ENCODE measurements around the gene VSIG10L2. TPM values are rescaled to one million over a fixed set of nuclear protein-coding genes. Genes with fewer than 3 reads are reported as not detected.

The VSIG10L2 gene
- total and polyA plus RNA-seq, 8 donors = 0.03 to 0.21 (median 0.20) TPM; not detected in 5

DNA sequence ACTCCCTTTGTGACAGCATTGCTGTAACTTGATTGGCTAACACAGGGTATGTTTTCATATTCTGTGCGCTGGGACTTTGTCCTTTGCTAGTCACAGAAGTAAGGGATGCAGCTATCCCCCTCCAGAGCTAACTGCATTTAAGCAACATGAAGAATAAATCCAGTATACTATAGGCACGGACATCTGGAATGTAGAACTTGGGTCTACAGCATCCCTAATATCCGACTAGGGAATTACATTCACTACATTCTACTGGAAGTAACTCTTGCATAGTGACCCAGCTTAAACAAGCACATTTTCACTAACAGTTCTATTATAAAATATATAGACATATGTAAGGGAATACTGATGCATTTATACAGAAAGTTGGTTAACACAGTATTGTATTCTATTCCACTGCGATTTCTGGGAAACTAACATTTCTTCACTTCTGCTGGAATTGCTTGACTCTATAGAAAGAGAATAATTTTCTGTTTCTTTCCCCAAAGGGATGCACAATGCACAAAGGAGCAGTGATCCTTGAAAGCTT is 13.1 kb downstream of the VSIG10L2 start:
- TF ChIP-seq, protein P1, sequence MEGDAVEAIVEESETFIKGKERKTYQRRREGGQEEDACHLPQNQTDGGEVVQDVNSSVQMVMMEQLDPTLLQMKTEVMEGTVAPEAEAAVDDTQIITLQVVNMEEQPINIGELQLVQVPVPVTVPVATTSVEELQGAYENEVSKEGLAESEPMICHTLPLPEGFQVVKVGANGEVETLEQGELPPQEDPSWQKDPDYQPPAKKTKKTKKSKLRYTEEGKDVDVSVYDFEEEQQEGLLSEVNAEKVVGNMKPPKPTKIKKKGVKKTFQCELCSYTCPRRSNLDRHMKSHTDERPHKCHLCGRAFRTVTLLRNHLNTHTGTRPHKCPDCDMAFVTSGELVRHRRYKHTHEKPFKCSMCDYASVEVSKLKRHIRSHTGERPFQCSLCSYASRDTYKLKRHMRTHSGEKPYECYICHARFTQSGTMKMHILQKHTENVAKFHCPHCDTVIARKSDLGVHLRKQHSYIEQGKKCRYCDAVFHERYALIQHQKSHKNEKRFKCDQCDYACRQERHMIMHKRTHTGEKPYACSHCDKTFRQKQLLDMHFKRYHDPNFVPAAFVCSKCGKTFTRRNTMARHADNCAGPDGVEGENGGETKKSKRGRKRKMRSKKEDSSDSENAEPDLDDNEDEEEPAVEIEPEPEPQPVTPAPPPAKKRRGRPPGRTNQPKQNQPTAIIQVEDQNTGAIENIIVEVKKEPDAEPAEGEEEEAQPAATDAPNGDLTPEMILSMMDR (IDR thresholded peaks at IDR 0.05) = no peak
- no peak for DNase-seq
- peaks cover 0 to 11% of the 10 kb centered on the region in 2 donors for H3K9me3 ChIP-seq
- H3K4me1 ChIP-seq = no peaks in the 10 kb centered on the region
- H3K27me3 ChIP-seq = no peaks in the 10 kb centered on the region
- H3K4me3 ChIP-seq = no peak overlapping the region
- intact Hi-C loops (cut with DNase I) = no loop called here
- H3K36me3 ChIP-seq = no peaks in the 10 kb centered on the region
- H3K27ac ChIP-seq = no peak overlapping the region
- no peak for ATAC-seq

DNA sequence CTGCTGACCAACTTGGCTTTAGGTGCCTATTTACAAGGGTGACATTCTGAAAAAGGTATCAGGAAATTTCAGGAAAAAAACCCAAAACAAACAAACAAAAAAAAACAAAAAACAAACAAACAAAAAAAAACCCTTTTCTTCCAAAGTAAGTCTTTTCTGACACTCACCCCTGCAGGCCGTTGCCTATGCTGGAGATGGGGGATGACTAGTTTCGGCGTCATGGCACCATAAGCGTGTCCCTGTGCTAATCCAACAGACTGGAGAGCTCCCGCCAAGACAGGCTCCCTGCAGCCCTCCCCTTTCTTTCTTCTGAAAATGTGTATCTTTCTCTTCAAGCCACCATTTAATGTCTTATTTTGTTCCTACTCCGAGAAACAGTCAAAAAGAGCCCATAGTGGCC is 13.7 kb downstream of the VSIG10L2 start:
- no peaks in the 10 kb centered on the region for H3K4me1 ChIP-seq
- no peaks in the 10 kb centered on the region for H3K36me3 ChIP-seq
- H3K4me3 ChIP-seq = no peak overlapping the region
- H3K9me3 ChIP-seq = peaks cover 0 to 11% of the 10 kb centered on the region in 2 donors
- no peak for ATAC-seq
- TF ChIP-seq, protein P1 (IDR thresholded peaks at IDR 0.05) = no peak
- no peak overlapping the region for H3K27ac ChIP-seq
- no peak for DNase-seq
- intact Hi-C loops (cut with DNase I) = no loop called here
- H3K27me3 ChIP-seq = no peaks in the 10 kb centered on the region

- H3K27ac ChIP-seq = no peak overlapping the region
- ATAC-seq (no peak), DNase-seq (no peak)
- H3K4me1 ChIP-seq = no peaks in the 10 kb centered on the region
- intact Hi-C loops (cut with DNase I) = no loop called here
- H3K36me3 ChIP-seq = no peaks in the 10 kb centered on the region
- TF ChIP-seq, protein P1 (IDR thresholded peaks at IDR 0.05) = no peak
- peaks cover 0 to 11% of the 10 kb centered on the region in 2 donors for H3K9me3 ChIP-seq
- H3K4me3 ChIP-seq = no peak overlapping the region
- no peaks in the 10 kb centered on the region for H3K27me3 ChIP-seq
These were observed 14.1 kb downstream of the VSIG10L2 start for GRCh38 chr11:125959931-125960330.

DNA sequence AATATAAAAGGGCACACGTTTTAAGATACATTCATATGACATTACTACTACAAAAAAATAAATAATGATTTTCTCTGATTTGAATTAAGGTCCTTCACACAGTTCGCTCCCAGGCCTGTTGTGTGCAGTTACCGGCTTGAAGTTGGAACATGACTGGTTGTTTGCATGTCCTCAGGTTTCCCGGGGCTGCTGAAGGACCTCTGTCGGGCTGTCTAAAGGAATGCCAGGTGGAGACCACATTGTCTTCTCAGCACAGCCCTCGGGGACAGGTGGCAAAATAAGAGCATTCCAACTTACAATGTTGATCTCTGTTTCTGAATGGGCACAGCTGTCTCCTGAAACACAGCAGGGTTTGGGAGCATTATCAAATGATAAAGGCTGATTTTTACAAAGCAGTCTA is 14.9 kb downstream of the VSIG10L2 start:
- Histone ChIP-seq H3K4me3 (no peak overlapping the region), H3K9me3 (peaks cover 0 to 11% of the 10 kb centered on the region in 2 donors), H3K36me3 (no peaks in the 10 kb centered on the region), H3K4me1 (no peaks in the 10 kb centered on the region), H3K27me3 (no peaks in the 10 kb centered on the region), H3K27ac (no peak overlapping the region)
- TF ChIP-seq, protein P1 (IDR thresholded peaks at IDR 0.05) = no peak
- intact Hi-C loops (cut with DNase I) = no loop called here
- ATAC-seq (no peak), DNase-seq (no peak)

- DNase-seq = no peak
- Histone ChIP-seq H3K27me3 (no peaks in the 10 kb centered on the region), H3K4me3 (no peak overlapping the region), H3K36me3 (no peaks in the 10 kb centered on the region), H3K9me3 (peaks cover 0 to 7% of the 10 kb centered on the region in 2 donors), H3K4me1 (peaks cover 0 to 8% of the 10 kb centered on the region in 2 donors), H3K27ac (no peak overlapping the region)
- intact Hi-C loops (cut with DNase I) = no loop called here
- no peak for ATAC-seq
- TF ChIP-seq, protein P1 (IDR thresholded peaks at IDR 0.05) = no peak
These were observed 21.7 kb downstream of the VSIG10L2 start for GRCh38 chr11:125967515-125967914.

All from left lung (tissue), 10 donors.